LNCAP (cell line): ENCODE data around the gene MED6.

Source experiments
- TF ChIP-seq, protein P1 (sequence below): fragments of 450-650 bp; IDR thresholded peaks from 2 replicates; pipeline ENCODE4 v1.5.1; 2017; ENCODE audit warnings: mild to moderate bottlenecking

The MED6 gene, protein sequence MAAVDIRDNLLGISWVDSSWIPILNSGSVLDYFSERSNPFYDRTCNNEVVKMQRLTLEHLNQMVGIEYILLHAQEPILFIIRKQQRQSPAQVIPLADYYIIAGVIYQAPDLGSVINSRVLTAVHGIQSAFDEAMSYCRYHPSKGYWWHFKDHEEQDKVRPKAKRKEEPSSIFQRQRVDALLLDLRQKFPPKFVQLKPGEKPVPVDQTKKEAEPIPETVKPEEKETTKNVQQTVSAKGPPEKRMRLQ

DNA sequence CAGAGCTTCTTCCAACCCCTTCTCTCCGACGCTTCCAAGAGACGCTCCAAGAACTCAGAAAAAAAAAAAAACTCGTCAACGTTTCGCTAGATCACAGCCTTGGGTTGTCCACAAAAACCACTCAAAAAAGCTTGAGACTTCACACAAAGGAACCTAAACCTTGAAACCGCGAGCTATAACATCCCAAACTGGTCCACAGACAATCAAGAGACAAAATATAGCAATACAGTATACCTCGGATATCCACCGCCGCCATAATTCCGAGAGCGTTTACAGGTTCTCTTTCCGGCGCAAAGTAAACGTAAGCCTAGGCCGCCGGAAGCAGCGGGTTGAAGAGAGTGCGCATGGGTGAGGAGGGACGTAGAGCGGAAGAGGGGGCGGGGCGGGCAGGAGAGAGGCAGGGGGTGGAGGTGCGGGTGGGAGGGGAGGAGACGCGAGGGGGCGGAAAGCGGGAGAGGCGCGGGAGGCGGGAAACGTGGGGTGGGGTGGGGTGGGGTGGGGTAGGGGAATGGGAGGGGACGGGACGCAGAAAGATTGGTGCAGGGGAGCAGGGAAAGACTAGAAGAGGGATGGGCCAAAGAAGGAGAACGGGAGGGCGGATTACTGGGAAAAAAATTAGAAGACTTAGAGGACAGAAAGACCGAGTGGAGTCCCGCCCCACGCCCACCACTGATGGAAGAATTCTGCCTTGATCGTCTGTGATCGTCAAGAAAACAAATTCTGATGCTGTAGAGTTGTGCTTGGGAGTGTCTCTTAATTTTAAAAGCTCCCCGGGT, at the start of gene MED6:
MED6 (minus strand) TSS at position 274 of the 776 bp plus-strand sequence; CDS start at position 256, 18 bp downstream.
- TF ChIP-seq, protein P1, sequence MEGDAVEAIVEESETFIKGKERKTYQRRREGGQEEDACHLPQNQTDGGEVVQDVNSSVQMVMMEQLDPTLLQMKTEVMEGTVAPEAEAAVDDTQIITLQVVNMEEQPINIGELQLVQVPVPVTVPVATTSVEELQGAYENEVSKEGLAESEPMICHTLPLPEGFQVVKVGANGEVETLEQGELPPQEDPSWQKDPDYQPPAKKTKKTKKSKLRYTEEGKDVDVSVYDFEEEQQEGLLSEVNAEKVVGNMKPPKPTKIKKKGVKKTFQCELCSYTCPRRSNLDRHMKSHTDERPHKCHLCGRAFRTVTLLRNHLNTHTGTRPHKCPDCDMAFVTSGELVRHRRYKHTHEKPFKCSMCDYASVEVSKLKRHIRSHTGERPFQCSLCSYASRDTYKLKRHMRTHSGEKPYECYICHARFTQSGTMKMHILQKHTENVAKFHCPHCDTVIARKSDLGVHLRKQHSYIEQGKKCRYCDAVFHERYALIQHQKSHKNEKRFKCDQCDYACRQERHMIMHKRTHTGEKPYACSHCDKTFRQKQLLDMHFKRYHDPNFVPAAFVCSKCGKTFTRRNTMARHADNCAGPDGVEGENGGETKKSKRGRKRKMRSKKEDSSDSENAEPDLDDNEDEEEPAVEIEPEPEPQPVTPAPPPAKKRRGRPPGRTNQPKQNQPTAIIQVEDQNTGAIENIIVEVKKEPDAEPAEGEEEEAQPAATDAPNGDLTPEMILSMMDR: no peak

DNA sequence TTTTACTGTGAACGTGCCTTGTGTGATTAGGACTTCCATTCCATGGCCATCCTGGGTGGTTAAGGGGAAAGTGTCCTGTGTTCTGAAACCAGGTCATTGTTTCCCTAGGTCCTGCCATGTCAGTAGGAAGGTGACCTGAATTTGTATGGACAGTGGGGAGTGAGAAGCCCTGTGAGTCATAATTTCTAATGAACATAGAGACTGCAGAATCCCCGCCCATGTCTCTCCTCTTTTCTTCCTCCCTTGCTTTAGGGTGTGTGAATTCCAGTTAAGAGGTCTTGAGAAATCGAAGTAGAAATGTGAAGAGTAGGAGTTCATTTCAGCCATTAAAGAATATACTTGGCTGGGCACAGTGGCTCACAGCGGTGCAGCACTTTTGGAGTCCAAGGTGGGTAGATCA, 49.3 kb upstream of the MED6 start:
- TF ChIP-seq, protein P1: no peak

DNA sequence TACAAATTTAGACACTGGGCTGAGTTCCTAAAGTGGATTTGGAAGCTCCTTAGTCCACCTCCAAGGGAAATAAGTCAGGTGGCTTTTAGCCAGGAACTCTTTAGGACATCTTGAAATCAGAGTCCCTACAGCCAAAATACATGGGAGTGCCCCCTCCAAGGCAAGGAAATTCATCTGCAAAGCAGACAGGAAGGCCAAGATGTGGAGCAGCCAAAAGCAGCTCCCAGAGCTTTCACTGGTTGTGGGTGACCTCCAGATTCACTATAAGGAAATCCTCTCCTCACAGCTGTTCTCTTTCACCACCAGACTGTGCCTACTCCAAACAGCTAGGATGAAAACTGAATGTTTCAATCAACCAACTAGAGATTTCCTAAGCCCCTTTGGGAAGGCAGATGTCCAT, 47.9 kb upstream of the MED6 start:
- TF ChIP-seq, protein P1: no peak

DNA sequence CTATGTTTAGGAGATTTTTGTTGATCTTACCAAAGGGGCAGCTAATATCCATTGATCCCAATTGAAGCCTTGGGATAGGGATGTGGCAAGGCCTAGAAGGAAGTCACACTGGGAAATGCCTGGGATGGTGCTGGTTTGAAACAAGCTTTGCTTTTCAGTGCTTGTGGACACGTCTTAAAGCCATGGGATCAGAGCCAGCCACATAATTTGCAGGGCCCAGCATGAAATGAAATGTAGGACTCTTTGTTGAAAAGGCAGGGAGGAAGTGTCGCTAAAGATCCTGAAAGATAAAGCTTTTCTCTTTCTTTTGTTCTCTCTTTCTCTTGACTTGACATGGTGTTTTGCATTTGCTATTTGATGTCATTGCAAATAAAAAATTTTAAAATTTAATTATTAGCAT, 46.2 kb upstream of the MED6 start:
- TF ChIP-seq, protein P1: no peak

DNA sequence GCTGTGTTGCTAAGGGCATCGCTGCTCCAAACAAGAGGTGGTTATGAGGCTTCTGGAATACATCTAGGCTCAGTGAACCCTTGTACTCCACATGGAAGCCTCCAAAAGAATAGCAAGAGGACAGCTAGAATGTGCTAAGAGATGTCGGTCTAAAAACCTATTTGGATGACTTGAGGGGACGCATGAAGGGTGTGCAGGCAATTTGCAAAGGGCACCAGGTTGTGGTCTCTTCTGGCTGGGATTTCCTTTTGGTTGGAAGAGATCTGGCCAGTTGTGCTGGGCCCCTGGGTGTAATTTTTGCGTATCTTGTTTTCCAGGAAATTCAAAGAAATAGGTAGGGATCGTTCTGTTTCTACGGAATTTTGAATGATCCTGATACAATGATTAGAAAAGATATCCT, 45.4 kb upstream of the MED6 start:
- TF ChIP-seq, protein P1: no peak

DNA sequence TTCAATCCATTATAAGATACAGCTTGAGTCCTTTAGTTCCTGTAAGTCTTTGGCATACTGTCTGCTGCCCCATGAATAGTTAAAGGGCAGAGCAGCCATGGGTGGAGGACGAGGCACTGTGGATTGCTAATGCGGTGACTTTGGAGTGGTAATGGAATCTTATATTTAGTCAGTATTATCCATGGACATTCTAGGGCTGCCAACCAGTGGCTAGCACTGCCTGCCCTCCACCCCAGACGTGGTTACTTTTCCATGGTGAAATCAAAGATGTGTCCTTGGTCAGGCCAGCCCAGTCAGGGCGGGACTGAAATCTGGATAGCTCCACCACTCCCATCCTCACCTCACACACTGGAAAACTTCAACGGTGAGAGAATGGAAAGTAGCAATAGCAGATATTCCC, 43.5 kb upstream of the MED6 start:
- TF ChIP-seq, protein P1: no peak

DNA sequence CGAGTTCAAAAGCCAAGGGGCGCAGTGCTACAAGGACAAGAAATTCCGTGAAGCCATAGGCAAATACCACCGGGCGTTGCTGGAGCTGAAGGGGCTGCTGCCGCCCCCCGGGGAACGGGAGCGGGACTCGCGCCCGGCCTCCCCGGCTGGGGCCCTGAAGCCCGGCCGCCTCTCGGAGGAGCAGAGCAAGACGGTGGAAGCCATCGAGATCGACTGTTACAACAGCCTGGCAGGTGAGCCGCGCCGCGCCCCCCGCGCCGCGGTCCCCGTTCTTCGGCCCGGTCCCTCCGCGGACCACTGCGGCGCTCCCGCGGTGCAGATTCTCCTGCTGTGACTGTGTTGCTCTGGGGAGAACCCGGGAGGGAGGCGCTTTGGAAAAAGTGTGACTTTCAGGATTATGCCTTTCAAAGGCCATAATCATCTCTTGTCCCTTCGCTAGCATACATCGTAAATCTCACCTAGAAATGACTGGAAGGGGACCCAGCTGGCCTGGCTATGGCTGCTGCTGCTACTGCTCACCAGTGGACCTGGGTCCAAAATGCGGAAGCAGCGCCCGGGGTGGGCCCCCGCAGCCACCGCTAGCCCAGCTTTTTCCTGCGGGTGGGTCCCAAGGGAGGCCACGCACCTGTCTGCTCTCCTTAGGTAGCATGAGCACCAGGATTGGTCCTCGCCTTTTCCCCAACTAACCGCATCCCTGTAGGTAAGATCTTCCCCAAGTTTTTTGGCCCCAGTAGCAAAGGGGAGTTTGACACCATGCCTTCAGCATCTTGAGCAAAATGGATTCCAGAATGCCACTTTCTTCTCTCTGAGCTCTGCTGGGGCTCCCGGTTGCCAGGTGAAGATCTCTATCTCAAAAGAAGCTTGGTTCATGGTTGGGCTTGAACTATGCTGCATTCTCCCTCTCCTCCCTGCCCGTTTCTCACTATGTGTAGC, 42.1 kb upstream of the MED6 start:
- TF ChIP-seq, protein P1: no peak
